AG04450 (cell line): Measurements from ENCODE around the gene IRF5. TPM values are rescaled to one million over a fixed set of nuclear protein-coding genes. Genes with fewer than 3 reads are reported as not detected.
"Not testable (repeated sequence)": the region's sequence is repeated elsewhere in the genome, so short reads cannot be mapped to it uniquely, and the experiment has no call there.

Experiments
- CTCF ChIA-PET: fragments of 300-600, 350-600 bp; formaldehyde crosslinking; extraction: SDS; loops from one replicate; lab custom pipeline; 2022; ENCODE audit warnings: antibody characterized with exemption, inconsistent platforms; lab: Charles Lee
- POLR2A ChIA-PET: fragments of 350-600 bp; formaldehyde crosslinking; extraction: SDS; loops from one replicate; lab custom pipeline; 2021; ENCODE audit warnings: antibody characterized with exemption, inconsistent platforms; lab: Yijun Ruan, JAX
- DNase-seq: peaks from one replicate; pipeline ENCODE4 v3.0.0-alpha.2; 2011; ENCODE audit warnings: low read depth, low spot score
- H3K27ac ChIP-seq: one replicate; pipeline ENCODE4 v1.5.1; 2012; ENCODE audit warnings: low read depth, low read length, control low read depth
- H3K27me3 ChIP-seq: one replicate; pipeline ENCODE4 v1.6.0; 2012; ENCODE audit warnings: low read length; ENCODE audit not compliant: control insufficient read depth, insufficient read depth
- H3K4me3 ChIP-seq: 2 replicates; pipeline ENCODE4 v1.5.1; 2011; ENCODE audit warnings: mild to moderate bottlenecking, low read depth, low read length, control low read depth
- H3K9me3 ChIP-seq: 2 replicates; pipeline ENCODE4 v1.5.1; 2012; ENCODE audit warnings: low read length; ENCODE audit not compliant: control insufficient read depth, insufficient read depth
- CTCF ChIP-seq: IDR thresholded peaks from 2 replicates; pipeline ENCODE4 v1.5.1; 2011; ENCODE audit warnings: low read depth, low read length, control low read depth, inconsistent platforms
- polyA plus RNA-seq: library from polyadenylated mRNA; depleted of rRNA; stranded (reverse); fragments of >200 nt; gene quantifications from 2 replicates; pipeline ENCODE4 v1.2.3, GENCODE V29; 2011; rRNA removed
- small RNA-seq: library from RNA; depleted of rRNA; stranded (forward); fragments of <200 nt; gene quantifications from one replicate; pipeline ENCODE3, GENCODE V24; 2012; ENCODE audit warnings: low read depth; ENCODE audit not compliant: insufficient read length

IRF5 gene
- polyA plus RNA-seq, 1 experiment = 0.06 TPM

- no peak overlapping the region for H3K27ac ChIP-seq
- POLR2A ChIA-PET = no interaction called here
- no peak for DNase-seq
- no peaks in the 10 kb centered on the region for H3K9me3 ChIP-seq
- no peak for TF ChIP-seq CTCF
- no peaks in the 10 kb centered on the region for H3K27me3 ChIP-seq
- no peak overlapping the region for H3K4me3 ChIP-seq
- CTCF ChIA-PET = interaction anchor here (1.0 to 1.1 kb wide), 2 partner anchors 101 to 174 kb away, joined by 3 to 4 read pairs; no protein-coding TSS in a partner anchor
These were observed 52.2 kb downstream of the IRF5 start for GRCh38 chr7:128989961-128990360.

- TF ChIP-seq CTCF = no peak
- H3K4me3 ChIP-seq = no peak overlapping the region
- ChIA-PET POLR2A (no interaction called here), CTCF (interaction anchor here (0.5 to 1.4 kb wide), 3 partner anchors 30 to 557 kb away, joined by 3 read pairs; no protein-coding TSS in a partner anchor)
- H3K27me3 ChIP-seq = no peaks in the 10 kb centered on the region
- H3K9me3 ChIP-seq = no peaks in the 10 kb centered on the region
- no peak for DNase-seq
- H3K27ac ChIP-seq = no peak overlapping the region
These were observed 55.7 kb downstream of the IRF5 start for GRCh38 chr7:128993419-128993818.

GRCh38 chr7:128994560-128994959 lies 56.8 kb downstream of the IRF5 start:
- POLR2A ChIA-PET, H3K27ac ChIP-seq, H3K4me3 ChIP-seq, H3K9me3 ChIP-seq, H3K27me3 ChIP-seq, DNase-seq: not testable (repeated sequence)
- CTCF ChIA-PET = interaction anchor here (1.4 kb wide), 1 partner anchor 97 kb away, joined by 3 read pairs; no protein-coding TSS in a partner anchor

GRCh38 chr7:128997181-128997580 lies 59.5 kb downstream of the IRF5 start:
- CTCF ChIA-PET = no interaction called here
- H3K27me3 ChIP-seq = no peaks in the 10 kb centered on the region
- H3K27ac ChIP-seq = no peak overlapping the region
- POLR2A ChIA-PET = interaction anchor here (0.6 kb wide), 1 partner anchor 362 kb away, joined by 5 read pairs; no protein-coding TSS in a partner anchor
- no peaks in the 10 kb centered on the region for H3K9me3 ChIP-seq
- H3K4me3 ChIP-seq = no peak overlapping the region
- TF ChIP-seq CTCF = no peak
- DNase-seq = no peak

Small RNAs within 50 kb of the gene (small RNA-seq; reads per million reads assigned to genes)
- gene RN7SL306P = not detected

Other genes with a start within 250 kb of the IRF5 start
- gene CALU, start 198.6 kb upstream of the IRF5 start, polyA plus RNA-seq = 593 and 815 TPM in 2 replicates
- not detected in 2 replicates for gene OPN1SW, start 162.1 kb upstream of the IRF5 start, polyA plus RNA-seq
- 17.8 and 19.7 TPM in 2 replicates for gene CCDC136, start 146.0 kb upstream of the IRF5 start, polyA plus RNA-seq
- 25.8 and 44.7 TPM in 2 replicates for gene FLNC, start 107.5 kb upstream of the IRF5 start, polyA plus RNA-seq
- 150 and 193 TPM in 2 replicates for gene ATP6V1F, start 75.1 kb upstream of the IRF5 start, polyA plus RNA-seq
- gene KCP, start 27.2 kb upstream of the IRF5 start, polyA plus RNA-seq = 0.04 and 0.05 TPM in 2 replicates
- gene TNPO3, start 117.2 kb downstream of the IRF5 start, polyA plus RNA-seq = 45.5 and 49.5 TPM in 2 replicates
- 0.73 and 0.88 TPM in 2 replicates for gene TSPAN33, start 206.8 kb downstream of the IRF5 start, polyA plus RNA-seq